PC-9 (cell line): Measurements from ENCODE around the gene KCNK17. TPM values are rescaled to one million over a fixed set of nuclear protein-coding genes. Genes with fewer than 3 reads are reported as not detected.

Experiments used
- BruUV-seq: library from RNA; stranded (reverse); fragments of 400-500 nt; replicated peaks from 2 replicates; lab custom pipeline; 2021; lab: Mats Ljungman, UMichigan
- CTCF ChIA-PET: fragments of 300-600 bp; sonication (Branson Sonifier 250); formaldehyde crosslinking; loops from one replicate; lab custom pipeline; 2022; ENCODE audit warnings: antibody characterized with exemption; lab: Charles Lee
- POLR2A ChIA-PET: fragments of 300-600 bp; sonication (Branson Sonifier 250); formaldehyde crosslinking; loops from one replicate; lab custom pipeline; 2022; ENCODE audit warnings: antibody characterized with exemption; ENCODE audit not compliant: unreplicated experiment; lab: Charles Lee
- DNase-seq, 2 experiments: peaks; one replicate each; pipeline versions ENCODE4 v3.0.0 to v3.0.0-alpha.2; 2015 to 2022; ENCODE audit warnings: mixed read lengths in 1 of 2
- H2AFZ ChIP-seq: fragments of 200-600 bp; sonication (generic); 2 replicates; pipeline ENCODE4 v1.8.1; 2017; ENCODE audit warnings: antibody characterized with exemption
- H3F3A ChIP-seq: fragments of 200-600 bp; sonication (generic); 2 replicates; pipeline ENCODE4 v1.8.1; 2017; ENCODE audit warnings: antibody characterized with exemption, mild to moderate bottlenecking, low read depth; ENCODE audit not compliant: insufficient read depth
- H3K27ac ChIP-seq: fragments of 200-600 bp; sonication (generic); 2 replicates; pipeline ENCODE4 v1.6.1; 2016; ENCODE audit warnings: mixed run types
- H3K27me3 ChIP-seq: fragments of 200-600 bp; sonication (generic); 2 replicates; pipeline ENCODE4 v1.6.1; 2016; ENCODE audit warnings: low read depth, mixed run types; ENCODE audit not compliant: insufficient read depth
- H3K36me3 ChIP-seq: fragments of 200-600 bp; sonication (generic); 2 replicates; pipeline ENCODE4 v1.6.1; 2016; ENCODE audit warnings: low read depth, mixed run types
- H3K4me1 ChIP-seq: fragments of 200-600 bp; sonication (generic); replicated peaks from 2 replicates; pipeline ENCODE4 v1.6.1; 2016; ENCODE audit warnings: mixed run types; ENCODE audit not compliant: insufficient read depth
- H3K4me2 ChIP-seq: fragments of 200-600 bp; sonication (generic); 2 replicates; pipeline ENCODE4 v1.6.1; 2017; ENCODE audit warnings: mixed run types
- H3K4me3 ChIP-seq: fragments of 200-600 bp; sonication (generic); 2 replicates; pipeline ENCODE4 v1.6.1; 2016; ENCODE audit warnings: mixed run types
- H3K79me2 ChIP-seq: fragments of 200-600 bp; sonication (generic); 2 replicates; pipeline ENCODE4 v1.6.1; 2017; ENCODE audit warnings: low read depth, mixed run types
- H3K9me2 ChIP-seq: fragments of 200-600 bp; sonication (generic); 2 replicates; pipeline ENCODE4 v1.8.1; 2017; ENCODE audit warnings: mild to moderate bottlenecking; ENCODE audit not compliant: insufficient read depth
- H3K9me3 ChIP-seq: fragments of 200-600 bp; sonication (generic); 2 replicates; pipeline ENCODE4 v1.8.1; 2016; ENCODE audit warnings: low read depth; ENCODE audit not compliant: insufficient read depth
- H4K20me1 ChIP-seq: fragments of 200-600 bp; sonication (generic); 2 replicates; pipeline ENCODE4 v1.8.1; 2017; ENCODE audit not compliant: insufficient read depth
- EZH2 ChIP-seq: fragments of 200-600 bp; sonication (generic); IDR thresholded peaks from 2 replicates; pipeline ENCODE4 v1.8.0; 2017; ENCODE audit warnings: antibody characterized with exemption, low read depth
- intact Hi-C: fragments of 100-400 bp; cut with micrococcal nuclease; formaldehyde crosslinking; loops from one replicate; pipeline ENCODE4 v1.10.0; 2022; ENCODE audit not compliant: unreplicated experiment
- total RNA-seq: library from RNA; stranded (reverse); gene quantifications from 2 replicates; pipeline ENCODE4 v1.2.3, GENCODE V29; 2021
- TF ChIP-seq, protein P1 (sequence below): fragments of 200-600 bp; sonication (generic); conservative IDR thresholded peaks from 2 replicates; pipeline ENCODE4 v1.6.1; 2017; ENCODE audit warnings: mixed run types, antibody characterized with exemption, mild to moderate bottlenecking, moderate library complexity

Gene KCNK17
- total RNA-seq, 1 experiment from 2014 or later: not detected

DNA sequence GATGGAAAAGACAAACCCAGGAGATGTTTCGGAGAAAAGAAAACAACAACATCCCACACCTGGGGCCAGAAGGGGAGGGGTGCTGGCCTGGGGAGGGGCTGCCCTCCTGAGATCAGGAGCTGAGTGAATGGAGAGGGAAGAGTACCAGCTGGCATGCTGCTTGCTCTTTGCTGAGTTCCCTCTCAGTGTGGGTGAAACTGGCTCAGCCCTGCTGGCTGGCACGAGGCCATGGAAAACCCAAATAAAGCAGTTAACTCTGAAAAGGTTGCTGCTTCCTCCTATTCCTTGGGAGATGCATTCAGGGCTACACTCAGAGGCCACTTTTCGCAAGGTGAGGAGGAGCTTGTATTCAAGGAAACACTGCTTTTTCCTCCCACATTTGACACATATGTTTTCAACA is 16.3 kb upstream of the KCNK17 start:
- no peak for DNase-seq
- CTCF ChIA-PET: no interaction called here
- TF ChIP-seq, protein P1, sequence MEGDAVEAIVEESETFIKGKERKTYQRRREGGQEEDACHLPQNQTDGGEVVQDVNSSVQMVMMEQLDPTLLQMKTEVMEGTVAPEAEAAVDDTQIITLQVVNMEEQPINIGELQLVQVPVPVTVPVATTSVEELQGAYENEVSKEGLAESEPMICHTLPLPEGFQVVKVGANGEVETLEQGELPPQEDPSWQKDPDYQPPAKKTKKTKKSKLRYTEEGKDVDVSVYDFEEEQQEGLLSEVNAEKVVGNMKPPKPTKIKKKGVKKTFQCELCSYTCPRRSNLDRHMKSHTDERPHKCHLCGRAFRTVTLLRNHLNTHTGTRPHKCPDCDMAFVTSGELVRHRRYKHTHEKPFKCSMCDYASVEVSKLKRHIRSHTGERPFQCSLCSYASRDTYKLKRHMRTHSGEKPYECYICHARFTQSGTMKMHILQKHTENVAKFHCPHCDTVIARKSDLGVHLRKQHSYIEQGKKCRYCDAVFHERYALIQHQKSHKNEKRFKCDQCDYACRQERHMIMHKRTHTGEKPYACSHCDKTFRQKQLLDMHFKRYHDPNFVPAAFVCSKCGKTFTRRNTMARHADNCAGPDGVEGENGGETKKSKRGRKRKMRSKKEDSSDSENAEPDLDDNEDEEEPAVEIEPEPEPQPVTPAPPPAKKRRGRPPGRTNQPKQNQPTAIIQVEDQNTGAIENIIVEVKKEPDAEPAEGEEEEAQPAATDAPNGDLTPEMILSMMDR: no peak
- no peak for TF ChIP-seq EZH2
- no peaks in the 10 kb centered on the region for H3K36me3 ChIP-seq
- H3K4me3 ChIP-seq: no peak overlapping the region
- no peaks in the 10 kb centered on the region for H3K9me2 ChIP-seq
- H3K27me3 ChIP-seq: peaks cover 97% of the 10 kb centered on the region
- no peaks in the 10 kb centered on the region for H3K9me3 ChIP-seq
- H3F3A ChIP-seq: no peaks in the 10 kb centered on the region
- POLR2A ChIA-PET: no interaction called here
- H3K4me2 ChIP-seq: no peak overlapping the region
- H4K20me1 ChIP-seq: no peaks in the 10 kb centered on the region
- BruUV-seq: no TSS peak
- H2AFZ ChIP-seq: no peak overlapping the region
- no peaks in the 10 kb centered on the region for H3K79me2 ChIP-seq
- no peaks in the 10 kb centered on the region for H3K4me1 ChIP-seq
- intact Hi-C loops: no loop called here
- H3K27ac ChIP-seq: no peak overlapping the region

DNA sequence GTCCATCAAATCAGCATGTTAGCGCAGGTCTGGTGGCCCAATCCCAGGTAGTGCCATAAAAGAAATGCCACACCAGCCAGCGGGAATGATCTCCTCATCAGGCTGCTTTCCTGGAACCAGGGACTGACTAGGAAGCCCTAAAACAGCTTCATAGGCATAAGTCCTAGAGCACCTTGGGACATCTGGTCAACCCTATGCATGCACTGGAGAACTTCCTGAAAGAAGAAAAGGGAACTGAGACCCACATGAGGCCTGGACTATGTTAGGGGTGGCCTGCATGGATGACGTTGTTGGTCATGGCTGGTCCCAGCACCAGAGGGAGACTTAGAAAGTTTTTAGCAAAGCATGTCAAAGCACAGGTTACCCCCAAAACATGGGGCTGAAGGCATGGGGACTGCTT is 15.8 kb upstream of the KCNK17 start:
- Histone ChIP-seq H3F3A (no peaks in the 10 kb centered on the region), H3K27me3 (peaks cover 97% of the 10 kb centered on the region), H3K4me3 (no peak overlapping the region), H3K9me2 (no peaks in the 10 kb centered on the region), H3K4me2 (no peak overlapping the region), H2AFZ (no peak overlapping the region), H3K36me3 (no peaks in the 10 kb centered on the region), H3K79me2 (no peaks in the 10 kb centered on the region), H3K27ac (no peak overlapping the region), H3K9me3 (no peaks in the 10 kb centered on the region), H4K20me1 (no peaks in the 10 kb centered on the region), H3K4me1 (no peaks in the 10 kb centered on the region)
- DNase-seq: no peak
- CTCF ChIA-PET: no interaction called here
- POLR2A ChIA-PET: no interaction called here
- no peak for TF ChIP-seq EZH2
- TF ChIP-seq, protein P1: no peak
- intact Hi-C loops: no loop called here
- no TSS peak for BruUV-seq

DNA sequence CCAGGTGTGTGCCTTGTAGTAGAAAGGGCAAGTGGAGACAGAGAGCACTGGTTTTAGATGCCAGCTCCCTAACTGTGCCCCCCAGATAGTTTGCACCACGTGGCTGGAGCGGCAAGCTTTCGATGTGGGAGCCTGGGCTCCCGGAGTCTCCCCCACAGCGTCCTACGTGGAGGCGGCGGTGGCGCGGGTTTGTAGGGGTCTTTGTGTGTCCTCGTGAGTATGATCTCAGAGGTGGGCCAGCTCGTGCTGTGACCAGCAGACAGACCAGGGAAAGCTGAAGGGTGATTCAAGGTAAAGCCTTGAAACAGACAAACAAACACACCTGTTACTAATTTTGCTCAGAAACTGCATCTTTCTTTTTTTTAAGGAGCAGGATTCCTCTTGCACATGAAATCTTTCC is 13.8 kb upstream of the KCNK17 start:
- Histone ChIP-seq H3K4me1 (no peaks in the 10 kb centered on the region), H3K9me3 (no peaks in the 10 kb centered on the region), H3K27me3 (peaks cover 98% of the 10 kb centered on the region), H3K27ac (no peak overlapping the region), H3F3A (no peaks in the 10 kb centered on the region), H3K36me3 (no peaks in the 10 kb centered on the region), H3K4me2 (no peak overlapping the region), H3K4me3 (no peak overlapping the region), H2AFZ (no peak overlapping the region), H3K9me2 (no peaks in the 10 kb centered on the region), H4K20me1 (no peaks in the 10 kb centered on the region), H3K79me2 (no peaks in the 10 kb centered on the region)
- POLR2A ChIA-PET: no interaction called here
- no TSS peak for BruUV-seq
- CTCF ChIA-PET: no interaction called here
- TF ChIP-seq, protein P1: no peak
- no peak for TF ChIP-seq EZH2
- DNase-seq: no peak
- intact Hi-C loops: no loop called here
